Calu3 (cell line): Measurements from ENCODE around the gene TMEM132D. TPM values are rescaled to one million over a fixed set of nuclear protein-coding genes. Genes with fewer than 3 reads are reported as not detected.

Source experiments
- BruUV-seq: library from RNA; stranded (reverse); fragments of 400-500 nt; replicated peaks from 2 replicates; lab custom pipeline; 2021; lab: Mats Ljungman, UMichigan
- CTCF ChIA-PET: fragments of 300-600 bp; sonication (Branson Sonifier 250); formaldehyde crosslinking; loops from one replicate; lab custom pipeline; 2022; ENCODE audit warnings: antibody characterized with exemption; lab: Charles Lee
- DNase-seq: peaks from one replicate; pipeline ENCODE4 v3.0.0; 2022
- H3K27ac Mint-ChIP-seq: one replicate; pipeline ENCODE4 v1.8.0; 2022; ENCODE audit warnings: mixed read lengths; ENCODE audit not compliant: unreplicated experiment
- H3K27me3 Mint-ChIP-seq: one replicate; pipeline ENCODE4 v1.8.0; 2022; ENCODE audit warnings: mixed read lengths; ENCODE audit not compliant: unreplicated experiment
- H3K36me3 Mint-ChIP-seq: one replicate; pipeline ENCODE4 v1.8.0; 2022; ENCODE audit warnings: mild to moderate bottlenecking, moderate library complexity, mixed read lengths; ENCODE audit not compliant: insufficient read depth, unreplicated experiment
- H3K4me1 Mint-ChIP-seq: one replicate; pipeline ENCODE4 v1.8.0; 2022; ENCODE audit warnings: mild to moderate bottlenecking, low read depth, mixed read lengths; ENCODE audit not compliant: unreplicated experiment
- H3K4me3 Mint-ChIP-seq: one replicate; pipeline ENCODE4 v1.8.0; 2022; ENCODE audit warnings: mild to moderate bottlenecking, low read depth, moderate library complexity, mixed read lengths; ENCODE audit not compliant: unreplicated experiment
- H3K9me3 Mint-ChIP-seq: one replicate; pipeline ENCODE4 v1.8.0; 2022; ENCODE audit warnings: low read depth, mixed read lengths; ENCODE audit not compliant: unreplicated experiment
- CTCF ChIP-seq: fragments of 200-600 bp; IDR thresholded peaks from one replicate; pipeline ENCODE4 v1.8.0; 2022; ENCODE audit warnings: antibody characterized with exemption; ENCODE audit not compliant: unreplicated experiment
- intact Hi-C: fragments of 100-400 bp; cut with micrococcal nuclease; formaldehyde crosslinking; loops from one replicate; pipeline ENCODE4 v1.10.0; 2022; ENCODE audit not compliant: unreplicated experiment
- total RNA-seq: library from RNA; stranded (reverse); gene quantifications from 2 replicates; pipeline ENCODE4 v1.2.3, GENCODE V29; 2022

Gene TMEM132D
- total RNA-seq, 1 experiment from 2014 or later, result not detected

- CTCF ChIA-PET, result no interaction called here
- H3K27ac Mint-ChIP-seq, result no peak overlapping the region
- BruUV-seq, result no TSS peak
Measured at GRCh38 chr12:129378496-129378895, 525.3 kb downstream of the TMEM132D start.

GRCh38 chr12:129373746-129374145 is 530.1 kb downstream of the TMEM132D start:
- intact Hi-C loops, result no loop called here
- Mint-ChIP-seq H3K36me3 (no peaks in the 10 kb centered on the region), H3K27ac (no peak overlapping the region), H3K4me3 (no peak overlapping the region), H3K9me3 (peaks cover 16% of the 10 kb centered on the region), H3K27me3 (no peaks in the 10 kb centered on the region), H3K4me1 (no peaks in the 10 kb centered on the region)
- BruUV-seq, result no TSS peak
- DNase-seq, result no peak
- CTCF ChIA-PET, result no interaction called here
- no peak for TF ChIP-seq CTCF

More at GRCh38 chr12:129378496-129378895, 525.3 kb downstream of the TMEM132D start:
- intact Hi-C loops, result no loop called here
- no peaks in the 10 kb centered on the region for H3K36me3 Mint-ChIP-seq
- no peaks in the 10 kb centered on the region for H3K27me3 Mint-ChIP-seq
- no peak for DNase-seq
- H3K9me3 Mint-ChIP-seq, result peaks cover 22% of the 10 kb centered on the region
- no peak overlapping the region for H3K4me3 Mint-ChIP-seq
- no peaks in the 10 kb centered on the region for H3K4me1 Mint-ChIP-seq
- no peak for TF ChIP-seq CTCF

GRCh38 chr12:129372876-129373275 is 530.9 kb downstream of the TMEM132D start:
- H3K27ac Mint-ChIP-seq, result no peak overlapping the region
- no peak for DNase-seq
- no peak for TF ChIP-seq CTCF
- CTCF ChIA-PET, result no interaction called here
- H3K27me3 Mint-ChIP-seq, result no peaks in the 10 kb centered on the region
- peaks cover 22% of the 10 kb centered on the region for H3K9me3 Mint-ChIP-seq
- H3K4me1 Mint-ChIP-seq, result no peaks in the 10 kb centered on the region
- H3K36me3 Mint-ChIP-seq, result no peaks in the 10 kb centered on the region
- no TSS peak for BruUV-seq
- no peak overlapping the region for H3K4me3 Mint-ChIP-seq
- intact Hi-C loops, result no loop called here

GRCh38 chr12:129372348-129372747 is 531.5 kb downstream of the TMEM132D start:
- no peak for TF ChIP-seq CTCF
- Mint-ChIP-seq H3K36me3 (no peaks in the 10 kb centered on the region), H3K9me3 (peaks cover 21% of the 10 kb centered on the region), H3K4me1 (no peaks in the 10 kb centered on the region), H3K4me3 (no peak overlapping the region), H3K27me3 (no peaks in the 10 kb centered on the region), H3K27ac (no peak overlapping the region)
- no TSS peak for BruUV-seq
- intact Hi-C loops, result no loop called here
- no peak for DNase-seq
- CTCF ChIA-PET, result no interaction called here
